Forelimb muscle (tissue), 1 donor: ENCODE data around the gene NFATC2. TPM values are rescaled to one million over a fixed set of nuclear protein-coding genes. Genes with fewer than 3 reads are reported as not detected.

Source experiments
- DNase-seq: peaks from one replicate; pipeline ENCODE4 v3.0.0-alpha.2; 2013; ENCODE audit warnings: low read depth
- polyA plus RNA-seq: library from polyadenylated mRNA; unstranded; fragments of 120-200 nt; gene quantifications from one replicate; pipeline ENCODE4 v1.2.1, GENCODE V29; 2013; ENCODE audit not compliant: insufficient read length

Gene NFATC2
- polyA plus RNA-seq, 1 donor: 4.0 TPM

- DNase-seq: no peak
Observed at GRCh38 chr20:51430198-51430950, 112.1 kb downstream of the NFATC2 start.

- DNase-seq: no peak
Observed at GRCh38 chr20:51429696-51430095, 112.8 kb downstream of the NFATC2 start.

- DNase-seq: no peak
Observed at GRCh38 chr20:51429144-51429482, 113.4 kb downstream of the NFATC2 start.

GRCh38 chr20:51428401-51429143 lies 113.9 kb downstream of the NFATC2 start:
- no peak for DNase-seq

- no peak for DNase-seq
Observed at GRCh38 chr20:51427651-51428291, 114.7 kb downstream of the NFATC2 start.

- DNase-seq: no peak
Observed at GRCh38 chr20:51426718-51427650, 115.5 kb downstream of the NFATC2 start.

GRCh38 chr20:51425347-51426106 lies 117.0 kb downstream of the NFATC2 start:
- no peak for DNase-seq

- no peak for DNase-seq
Observed at GRCh38 chr20:51424270-51425117, 118.0 kb downstream of the NFATC2 start.

- no peak for DNase-seq
Observed at GRCh38 chr20:51423810-51424209, 118.7 kb downstream of the NFATC2 start.

- DNase-seq: no peak
Observed at GRCh38 chr20:51423290-51423667, 119.2 kb downstream of the NFATC2 start.

GRCh38 chr20:51422514-51423289 lies 119.8 kb downstream of the NFATC2 start:
- DNase-seq: no peak

- DNase-seq: no peak
Observed at GRCh38 chr20:51420805-51421204, 121.7 kb downstream of the NFATC2 start.

GRCh38 chr20:51420111-51420510 lies 122.4 kb downstream of the NFATC2 start:
- no peak for DNase-seq

- DNase-seq: no peak
Observed at GRCh38 chr20:51419646-51420045, 122.9 kb downstream of the NFATC2 start.

- DNase-seq: no peak
Observed at GRCh38 chr20:51419231-51419630, 123.3 kb downstream of the NFATC2 start.

GRCh38 chr20:51418137-51418529 lies 124.4 kb downstream of the NFATC2 start:
- DNase-seq: no peak

- DNase-seq: no peak
Observed at GRCh38 chr20:51417250-51418136, 125.0 kb downstream of the NFATC2 start.
